ENCODE data around the gene PNPLA1.

The PNPLA1 gene

DNA sequence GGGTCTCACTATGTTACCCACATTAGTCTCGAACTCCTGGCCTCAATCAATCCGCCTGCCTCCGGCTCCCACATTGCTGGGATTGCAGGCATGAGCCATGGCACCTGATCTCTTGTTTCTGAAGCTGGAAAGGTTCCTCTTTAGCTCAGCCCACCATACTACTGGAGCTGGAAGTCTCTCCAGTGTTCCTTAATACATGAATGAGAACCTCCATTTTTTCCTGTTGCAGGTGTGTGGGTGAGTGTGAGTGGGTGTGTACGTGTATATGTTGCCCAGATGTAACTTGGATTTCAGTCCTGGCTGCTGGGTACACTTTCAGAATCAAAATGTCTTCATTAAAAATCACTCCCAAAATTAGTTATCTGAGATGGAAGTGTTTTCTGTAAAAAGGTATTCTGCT lies 11.1 kb downstream of the PNPLA1 start:
- Histone ChIP-seq H3K4me2 (ENCODE audit: low read length) (no peak overlapping the region), H3K4me1 (ENCODE audit: insufficient read depth, low read length, severe bottlenecking) (no peaks in the 10 kb centered on the region), H3K9me2 (ENCODE audit: low read depth, low read length) (no peaks in the 10 kb centered on the region), H3K4me3 (ENCODE audit: low read depth, low read length, poor library complexity, severe bottlenecking) (no peak overlapping the region), H3K9ac (ENCODE audit: low read length) (no peak overlapping the region), H4K20me1 (ENCODE audit: insufficient read depth, low read length) (no peaks in the 10 kb centered on the region), H3K36me3 (ENCODE audit: insufficient read depth, low read length) (no peaks in the 10 kb centered on the region), H3F3A (ENCODE audit: insufficient read depth, low read length) (no peaks in the 10 kb centered on the region), H3K27ac (ENCODE audit: low read depth, low read length, poor library complexity, severe bottlenecking) (no peak overlapping the region), H3K27me3 (ENCODE audit: insufficient read depth, low read length) (peaks cover 7% of the 10 kb centered on the region; the same call in 1 of the 2 replicates), H3K9me3 (ENCODE audit: low read length) (no peaks in the 10 kb centered on the region), H2AFZ (ENCODE audit: low read length) (no peak overlapping the region), H3K79me2 (ENCODE audit: insufficient read depth, low read length) (no peaks in the 10 kb centered on the region)
- TF ChIP-seq EZH2 (IDR thresholded peaks at IDR 0.05; ENCODE audit: borderline replicate concordance, low read length) = no peak
- no peak for TF ChIP-seq CTCF (IDR thresholded peaks at IDR 0.05; ENCODE audit: low read length)

DNA sequence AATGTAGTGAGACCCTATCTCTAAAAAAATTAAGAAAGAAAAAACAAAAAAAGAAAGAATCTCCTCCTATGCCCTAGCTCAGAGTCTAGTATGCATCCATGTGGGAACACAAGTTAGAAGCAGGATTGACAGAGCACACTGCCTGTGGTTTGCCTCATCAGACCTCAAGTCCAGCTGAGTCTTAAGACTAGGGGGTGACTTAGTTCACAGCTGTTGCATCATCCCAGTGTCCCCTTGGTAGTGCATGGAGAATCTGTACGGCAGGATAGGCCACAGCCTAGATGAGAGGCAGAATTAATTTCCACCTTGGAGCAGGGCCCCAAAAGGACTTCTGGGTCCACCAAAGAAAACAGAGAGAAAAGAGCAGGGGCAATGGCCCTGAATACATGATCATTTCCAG lies 13.7 kb downstream of the PNPLA1 start:
- H2AFZ ChIP-seq (ENCODE audit: low read length) = no peak overlapping the region
- TF ChIP-seq CTCF (IDR thresholded peaks at IDR 0.05; ENCODE audit: low read length) (no peak), EZH2 (IDR thresholded peaks at IDR 0.05; ENCODE audit: borderline replicate concordance, low read length) (no peak)
- H3K9ac ChIP-seq (ENCODE audit: low read length) = no peak overlapping the region
- no peaks in the 10 kb centered on the region for H3K9me3 ChIP-seq (ENCODE audit: low read length)
- no peaks in the 10 kb centered on the region for H3K4me1 ChIP-seq (ENCODE audit: insufficient read depth, low read length, severe bottlenecking)
- H3K27me3 ChIP-seq (ENCODE audit: insufficient read depth, low read length) = peaks cover 7% of the 10 kb centered on the region; the same call in 1 of the 2 replicates
- H4K20me1 ChIP-seq (ENCODE audit: insufficient read depth, low read length) = no peaks in the 10 kb centered on the region
- no peak overlapping the region for H3K27ac ChIP-seq (ENCODE audit: low read depth, low read length, poor library complexity, severe bottlenecking)
- no peak overlapping the region for H3K4me2 ChIP-seq (ENCODE audit: low read length)
- no peaks in the 10 kb centered on the region for H3K36me3 ChIP-seq (ENCODE audit: insufficient read depth, low read length)
- H3K79me2 ChIP-seq (ENCODE audit: insufficient read depth, low read length) = no peaks in the 10 kb centered on the region
- no peak overlapping the region for H3K4me3 ChIP-seq (ENCODE audit: low read depth, low read length, poor library complexity, severe bottlenecking)
- no peaks in the 10 kb centered on the region for H3K9me2 ChIP-seq (ENCODE audit: low read depth, low read length)
- no peaks in the 10 kb centered on the region for H3F3A ChIP-seq (ENCODE audit: insufficient read depth, low read length)

- Histone ChIP-seq H3F3A (ENCODE audit: insufficient read depth, low read length) (no peaks in the 10 kb centered on the region), H3K36me3 (ENCODE audit: insufficient read depth, low read length) (no peaks in the 10 kb centered on the region), H4K20me1 (ENCODE audit: insufficient read depth, low read length) (no peaks in the 10 kb centered on the region), H2AFZ (ENCODE audit: low read length) (no peak overlapping the region), H3K4me1 (ENCODE audit: insufficient read depth, low read length, severe bottlenecking) (no peaks in the 10 kb centered on the region), H3K27ac (ENCODE audit: low read depth, low read length, poor library complexity, severe bottlenecking) (no peak overlapping the region), H3K4me3 (ENCODE audit: low read depth, low read length, poor library complexity, severe bottlenecking) (no peak overlapping the region), H3K9me3 (ENCODE audit: low read length) (no peaks in the 10 kb centered on the region), H3K9ac (ENCODE audit: low read length) (no peak overlapping the region), H3K27me3 (ENCODE audit: insufficient read depth, low read length) (peaks cover 7% of the 10 kb centered on the region; the same call in 1 of the 2 replicates), H3K9me2 (ENCODE audit: low read depth, low read length) (no peaks in the 10 kb centered on the region), H3K79me2 (ENCODE audit: insufficient read depth, low read length) (no peaks in the 10 kb centered on the region), H3K4me2 (ENCODE audit: low read length) (no peak overlapping the region)
- no peak for TF ChIP-seq CTCF (IDR thresholded peaks at IDR 0.05; ENCODE audit: low read length)
- no peak for TF ChIP-seq EZH2 (IDR thresholded peaks at IDR 0.05; ENCODE audit: borderline replicate concordance, low read length)
Observed at GRCh38 chr6:36284359-36284758, 14.5 kb downstream of the PNPLA1 start.

Measured in OCI-LY1 (cell line).